ENCODE results near the gene EPHB2.

Gene EPHB2

DNA sequence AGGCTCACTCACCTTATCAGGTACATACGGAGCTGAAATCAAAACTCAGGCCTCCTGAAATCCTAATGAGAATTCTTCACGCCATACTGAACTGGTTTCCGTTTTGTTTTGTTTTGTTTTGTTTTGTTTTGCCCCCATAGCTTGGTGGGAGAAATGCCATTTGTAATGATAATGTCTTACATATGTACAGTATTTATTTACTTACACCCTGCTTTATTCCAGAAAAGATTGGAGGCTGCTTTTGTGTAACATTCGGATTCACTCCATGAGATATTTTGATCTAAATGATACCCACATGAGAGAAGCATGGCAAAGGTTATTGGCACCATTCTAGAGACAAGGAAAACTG is 84.7 kb downstream of the EPHB2 start:
- TF ChIP-seq, protein P1, sequence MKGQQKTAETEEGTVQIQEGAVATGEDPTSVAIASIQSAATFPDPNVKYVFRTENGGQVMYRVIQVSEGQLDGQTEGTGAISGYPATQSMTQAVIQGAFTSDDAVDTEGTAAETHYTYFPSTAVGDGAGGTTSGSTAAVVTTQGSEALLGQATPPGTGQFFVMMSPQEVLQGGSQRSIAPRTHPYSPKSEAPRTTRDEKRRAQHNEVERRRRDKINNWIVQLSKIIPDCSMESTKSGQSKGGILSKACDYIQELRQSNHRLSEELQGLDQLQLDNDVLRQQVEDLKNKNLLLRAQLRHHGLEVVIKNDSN (IDR thresholded peaks at IDR 0.05), result no peak
- TF ChIP-seq RAD21 (IDR thresholded peaks at IDR 0.05; ENCODE audit: low read depth), result no peak
- no peak for TF ChIP-seq EGR1 (IDR thresholded peaks at IDR 0.05)
- no peak for TF ChIP-seq CEBPB (IDR thresholded peaks at IDR 0.05)
- TF ChIP-seq, protein P2, sequence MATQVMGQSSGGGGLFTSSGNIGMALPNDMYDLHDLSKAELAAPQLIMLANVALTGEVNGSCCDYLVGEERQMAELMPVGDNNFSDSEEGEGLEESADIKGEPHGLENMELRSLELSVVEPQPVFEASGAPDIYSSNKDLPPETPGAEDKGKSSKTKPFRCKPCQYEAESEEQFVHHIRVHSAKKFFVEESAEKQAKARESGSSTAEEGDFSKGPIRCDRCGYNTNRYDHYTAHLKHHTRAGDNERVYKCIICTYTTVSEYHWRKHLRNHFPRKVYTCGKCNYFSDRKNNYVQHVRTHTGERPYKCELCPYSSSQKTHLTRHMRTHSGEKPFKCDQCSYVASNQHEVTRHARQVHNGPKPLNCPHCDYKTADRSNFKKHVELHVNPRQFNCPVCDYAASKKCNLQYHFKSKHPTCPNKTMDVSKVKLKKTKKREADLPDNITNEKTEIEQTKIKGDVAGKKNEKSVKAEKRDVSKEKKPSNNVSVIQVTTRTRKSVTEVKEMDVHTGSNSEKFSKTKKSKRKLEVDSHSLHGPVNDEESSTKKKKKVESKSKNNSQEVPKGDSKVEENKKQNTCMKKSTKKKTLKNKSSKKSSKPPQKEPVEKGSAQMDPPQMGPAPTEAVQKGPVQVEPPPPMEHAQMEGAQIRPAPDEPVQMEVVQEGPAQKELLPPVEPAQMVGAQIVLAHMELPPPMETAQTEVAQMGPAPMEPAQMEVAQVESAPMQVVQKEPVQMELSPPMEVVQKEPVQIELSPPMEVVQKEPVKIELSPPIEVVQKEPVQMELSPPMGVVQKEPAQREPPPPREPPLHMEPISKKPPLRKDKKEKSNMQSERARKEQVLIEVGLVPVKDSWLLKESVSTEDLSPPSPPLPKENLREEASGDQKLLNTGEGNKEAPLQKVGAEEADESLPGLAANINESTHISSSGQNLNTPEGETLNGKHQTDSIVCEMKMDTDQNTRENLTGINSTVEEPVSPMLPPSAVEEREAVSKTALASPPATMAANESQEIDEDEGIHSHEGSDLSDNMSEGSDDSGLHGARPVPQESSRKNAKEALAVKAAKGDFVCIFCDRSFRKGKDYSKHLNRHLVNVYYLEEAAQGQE (IDR thresholded peaks at IDR 0.05; ENCODE audit: low read depth), result no peak
- no peak for TF ChIP-seq YY1 (IDR thresholded peaks at IDR 0.05; ENCODE audit: low read depth)
- TF ChIP-seq TEAD4 (IDR thresholded peaks at IDR 0.05), result no peak
- TF ChIP-seq CREB1 (IDR thresholded peaks at IDR 0.05; ENCODE audit: low read depth), result no peak
- no peak for TF ChIP-seq TCF12 (IDR thresholded peaks at IDR 0.05; ENCODE audit: low read depth)
- no peak for TF ChIP-seq FOXM1 (IDR thresholded peaks at IDR 0.05; ENCODE audit: borderline replicate concordance, low read depth)
- TF ChIP-seq, protein P3, sequence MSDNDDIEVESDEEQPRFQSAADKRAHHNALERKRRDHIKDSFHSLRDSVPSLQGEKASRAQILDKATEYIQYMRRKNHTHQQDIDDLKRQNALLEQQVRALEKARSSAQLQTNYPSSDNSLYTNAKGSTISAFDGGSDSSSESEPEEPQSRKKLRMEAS (IDR thresholded peaks at IDR 0.05), result no peak
- TF ChIP-seq NFIC (IDR thresholded peaks at IDR 0.05), result no peak
- no peak for TF ChIP-seq EP300 (IDR thresholded peaks at IDR 0.05; ENCODE audit: borderline replicate concordance)
- no peak for TF ChIP-seq TAF1 (IDR thresholded peaks at IDR 0.05; ENCODE audit: low read depth)
- no peak for TF ChIP-seq ZBTB7A (IDR thresholded peaks at IDR 0.05; ENCODE audit: low read depth)

DNA sequence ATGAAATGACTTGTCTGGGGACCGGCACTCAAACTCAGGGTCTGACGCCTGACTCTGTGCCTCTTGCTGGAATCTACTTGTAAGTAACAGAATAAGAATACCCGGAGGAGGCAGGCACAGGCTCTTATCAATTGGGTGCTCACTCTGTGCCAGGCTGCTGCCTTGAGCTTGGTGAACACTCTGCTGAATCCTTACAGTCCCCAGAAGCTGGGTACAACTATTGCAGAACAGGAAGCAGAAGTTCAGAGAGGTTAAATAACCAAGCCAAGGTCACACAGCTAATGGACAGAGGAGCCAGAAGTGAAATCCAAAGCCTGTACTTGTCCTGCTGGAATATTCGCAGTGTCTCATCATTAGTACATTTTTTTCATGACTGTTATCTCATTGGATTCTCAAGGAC is 86.0 kb downstream of the EPHB2 start:
- TF ChIP-seq FOXM1 (IDR thresholded peaks at IDR 0.05; ENCODE audit: borderline replicate concordance, low read depth), result no peak
- no peak for TF ChIP-seq TEAD4 (IDR thresholded peaks at IDR 0.05)
- no peak for TF ChIP-seq ZBTB7A (IDR thresholded peaks at IDR 0.05; ENCODE audit: low read depth)

DNA sequence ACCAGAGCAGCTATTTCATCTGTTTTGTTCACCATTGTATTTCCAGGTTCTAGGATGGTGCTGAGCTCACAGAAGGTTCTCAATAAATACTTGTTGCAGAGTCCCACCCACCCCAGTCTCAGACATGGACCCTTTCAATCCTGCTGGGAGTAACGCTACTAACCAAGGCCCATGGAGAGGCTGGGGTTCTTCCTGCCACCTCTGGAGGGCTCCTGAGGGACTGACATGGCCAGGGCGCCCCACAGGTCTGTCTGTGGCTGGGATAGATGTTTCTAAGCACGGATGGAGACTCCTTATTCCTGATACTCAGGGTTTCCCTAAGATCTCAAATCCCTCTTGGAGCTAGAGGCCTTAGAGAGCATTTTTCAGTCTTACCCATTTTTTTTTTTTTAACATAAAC is 87.4 kb downstream of the EPHB2 start:
- TF ChIP-seq YY1 (IDR thresholded peaks at IDR 0.05; ENCODE audit: low read depth) (no peak), TAF1 (IDR thresholded peaks at IDR 0.05; ENCODE audit: low read depth) (no peak), NFIC (IDR thresholded peaks at IDR 0.05) (no peak), RAD21 (IDR thresholded peaks at IDR 0.05; ENCODE audit: low read depth) (no peak), CREB1 (IDR thresholded peaks at IDR 0.05; ENCODE audit: low read depth) (no peak), ZBTB7A (IDR thresholded peaks at IDR 0.05; ENCODE audit: low read depth) (no peak), TCF12 (IDR thresholded peaks at IDR 0.05; ENCODE audit: low read depth) (no peak)
- TF ChIP-seq, protein P2 (IDR thresholded peaks at IDR 0.05; ENCODE audit: low read depth), result no peak
- TF ChIP-seq, protein P1 (IDR thresholded peaks at IDR 0.05), result no peak

DNA sequence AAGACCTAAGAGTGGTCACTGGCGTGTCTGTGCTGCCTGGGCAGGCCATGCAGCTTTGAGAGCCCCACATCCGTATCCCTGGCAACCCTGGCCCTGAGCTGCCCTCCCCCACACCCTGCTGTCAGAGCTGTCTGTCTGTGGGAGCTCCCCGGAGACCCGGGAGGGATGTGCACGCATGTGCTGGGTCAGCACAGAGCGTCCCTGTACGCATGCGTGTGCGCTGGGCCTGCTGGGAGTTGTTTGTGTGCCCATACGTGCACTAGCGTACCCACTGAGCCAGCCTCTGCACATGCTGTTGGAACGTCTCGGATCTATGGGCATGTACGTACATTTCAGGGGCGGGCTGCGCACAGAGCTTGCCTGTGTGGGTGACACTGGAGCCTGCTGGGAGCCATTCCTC is 89.3 kb downstream of the EPHB2 start:
- no peak for TF ChIP-seq TEAD4 (IDR thresholded peaks at IDR 0.05)
- no peak for TF ChIP-seq TAF1 (IDR thresholded peaks at IDR 0.05; ENCODE audit: low read depth)
- TF ChIP-seq, protein P1 (IDR thresholded peaks at IDR 0.05), result no peak
- TF ChIP-seq, protein P3 (IDR thresholded peaks at IDR 0.05), result no peak
- TF ChIP-seq NFIC (IDR thresholded peaks at IDR 0.05), result no peak
- TF ChIP-seq EP300 (IDR thresholded peaks at IDR 0.05; ENCODE audit: borderline replicate concordance), result no peak
- TF ChIP-seq YY1 (IDR thresholded peaks at IDR 0.05; ENCODE audit: low read depth), result no peak

DNA sequence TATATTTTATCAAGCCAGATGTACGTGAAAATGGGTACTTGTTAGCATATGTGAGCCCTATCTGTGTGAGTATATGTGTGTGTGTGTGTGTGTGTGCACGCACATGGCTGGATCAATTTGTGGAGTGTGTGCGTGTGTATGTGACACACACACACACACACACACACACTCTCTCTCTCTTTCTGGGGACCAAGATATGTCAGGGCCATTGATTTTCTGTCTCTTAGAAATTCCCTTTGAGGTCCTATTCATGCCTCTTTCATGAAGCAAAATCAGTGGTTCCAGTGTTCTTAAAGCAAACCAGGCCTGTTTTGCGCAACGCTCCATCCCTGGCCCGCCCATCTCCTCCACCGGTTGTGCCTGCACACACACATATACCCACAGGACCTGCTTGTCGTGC is 90.0 kb downstream of the EPHB2 start:
- TF ChIP-seq TCF12 (IDR thresholded peaks at IDR 0.05; ENCODE audit: low read depth), result no peak
- TF ChIP-seq RAD21 (IDR thresholded peaks at IDR 0.05; ENCODE audit: low read depth), result no peak
- no peak for TF ChIP-seq EGR1 (IDR thresholded peaks at IDR 0.05)
- TF ChIP-seq ZBTB7A (IDR thresholded peaks at IDR 0.05; ENCODE audit: low read depth), result no peak
- TF ChIP-seq, protein P1 (IDR thresholded peaks at IDR 0.05), result no peak
- TF ChIP-seq NFIC (IDR thresholded peaks at IDR 0.05), result no peak
- TF ChIP-seq TAF1 (IDR thresholded peaks at IDR 0.05; ENCODE audit: low read depth), result no peak
- TF ChIP-seq CREB1 (IDR thresholded peaks at IDR 0.05; ENCODE audit: low read depth), result no peak
- no peak for TF ChIP-seq TEAD4 (IDR thresholded peaks at IDR 0.05)
- TF ChIP-seq, protein P3 (IDR thresholded peaks at IDR 0.05), result no peak
- no peak for TF ChIP-seq FOXM1 (IDR thresholded peaks at IDR 0.05; ENCODE audit: borderline replicate concordance, low read depth)
- no peak for TF ChIP-seq CEBPB (IDR thresholded peaks at IDR 0.05)
- TF ChIP-seq, protein P2 (IDR thresholded peaks at IDR 0.05; ENCODE audit: low read depth), result no peak
- no peak for TF ChIP-seq EP300 (IDR thresholded peaks at IDR 0.05; ENCODE audit: borderline replicate concordance)
- TF ChIP-seq YY1 (IDR thresholded peaks at IDR 0.05; ENCODE audit: low read depth), result no peak

Measured in Ishikawa (cell line).